ENCODE data around the gene ACOT9. TPM values are rescaled to one million over a fixed set of nuclear protein-coding genes. Genes with fewer than 3 reads are reported as not detected.

ACOT9 gene
- total and polyA plus RNA-seq, 4 donors, result 30.5 to 46.7 (median 45.1) TPM

DNA sequence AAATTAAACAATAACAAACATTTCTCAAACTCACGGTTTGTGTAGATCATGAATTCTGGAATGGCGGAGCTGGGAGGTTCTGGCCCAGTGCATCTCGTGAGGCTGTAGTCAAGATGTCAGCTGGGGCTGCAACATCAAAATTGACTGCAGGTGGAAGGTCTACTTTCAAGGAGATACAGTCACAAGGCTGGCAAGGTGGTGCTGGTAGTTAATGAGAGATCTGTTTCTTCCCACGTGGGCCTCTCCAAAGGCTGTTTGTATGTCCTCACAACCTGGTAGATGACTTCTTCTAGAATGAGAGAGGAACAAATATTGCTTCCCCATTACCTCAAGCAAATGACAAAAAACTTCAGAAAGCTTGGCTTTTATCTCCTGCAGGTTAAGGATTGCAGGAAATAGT, 83.7 kb downstream of the ACOT9 start:
- peaks cover 3 to 7% (median 6%) of the 10 kb centered on the region in 3 donors for H3K27me3 ChIP-seq (ENCODE audit: control insufficient read depth in 3 of 3, insufficient read depth in 3 of 3, low read length in 2 of 3)
- ATAC-seq (ENCODE audit: insufficient read depth, low FRiP score) (no peak), DNase-seq (no peak)
- no peak overlapping the region for H3K4me3 ChIP-seq
- H3K9ac ChIP-seq (ENCODE audit: insufficient read depth in 1 of 2, low read length in 2 of 2), result no peak overlapping the region
- no peak for TF ChIP-seq CTCF (IDR thresholded peaks at IDR 0.05; ENCODE audit: control extremely low read depth, extremely low read depth)
- H3K4me1 ChIP-seq (ENCODE audit: control insufficient read depth in 5 of 5, insufficient read depth in 5 of 5, low read length in 5 of 5), result peaks cover 0 to 2% (median 0%) of the 10 kb centered on the region in 5 donors
- H3K36me3 ChIP-seq (ENCODE audit: control insufficient read depth in 4 of 4, insufficient read depth in 4 of 4, low read length in 4 of 4), result no peaks in the 10 kb centered on the region
- no peak overlapping the region for H3K27ac ChIP-seq (ENCODE audit: low read depth in 1 of 2, low read length in 1 of 2)
- WGBS, 2 donors, result 80 to 84% methylated on average over 4 of the region's 4 CpGs
- no peaks in the 10 kb centered on the region for H3K9me3 ChIP-seq (ENCODE audit: control insufficient read depth in 4 of 4, insufficient read depth in 3 of 4, low read length in 3 of 4)

DNA sequence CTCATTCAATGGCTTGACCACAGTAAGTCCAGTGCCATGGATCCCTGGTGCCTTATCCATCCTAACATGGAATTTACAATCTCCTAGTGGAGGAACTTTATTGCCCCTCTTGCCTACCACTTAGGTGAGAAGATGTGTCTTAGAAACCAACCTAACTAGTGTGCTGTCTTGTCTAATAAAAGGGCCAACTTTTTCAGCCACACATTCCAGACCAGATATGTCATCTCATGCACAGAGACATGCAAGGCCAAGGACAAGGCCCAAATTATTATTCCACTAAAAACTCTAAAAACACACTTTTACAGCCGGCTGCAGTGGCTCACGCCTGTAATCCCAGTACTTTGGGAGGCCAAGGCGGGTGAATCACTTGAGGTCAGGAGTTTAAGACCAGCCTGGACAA, 86.4 kb downstream of the ACOT9 start:
- Histone ChIP-seq H3K36me3 (ENCODE audit: control insufficient read depth in 4 of 4, insufficient read depth in 4 of 4, low read length in 4 of 4) (no peaks in the 10 kb centered on the region), H3K9me3 (ENCODE audit: control insufficient read depth in 4 of 4, insufficient read depth in 3 of 4, low read length in 3 of 4) (no peaks in the 10 kb centered on the region), H3K4me1 (ENCODE audit: control insufficient read depth in 5 of 5, insufficient read depth in 5 of 5, low read length in 5 of 5) (peaks cover 0 to 2% (median 0%) of the 10 kb centered on the region in 5 donors), H3K27me3 (ENCODE audit: control insufficient read depth in 3 of 3, insufficient read depth in 3 of 3, low read length in 2 of 3) (peaks cover 0 to 6% (median 6%) of the 10 kb centered on the region in 3 donors), H3K9ac (ENCODE audit: insufficient read depth in 1 of 2, low read length in 2 of 2) (no peak overlapping the region), H3K4me3 (no peak overlapping the region), H3K27ac (ENCODE audit: low read depth in 1 of 2, low read length in 1 of 2) (no peak overlapping the region)
- WGBS, 2 donors, result 90 to 96% methylated on average over 3 of the region's 3 CpGs
- DNase-seq, result peak in 1 of 3 donors; percentile 25
- ATAC-seq (ENCODE audit: insufficient read depth, low FRiP score), result no peak
- TF ChIP-seq CTCF (IDR thresholded peaks at IDR 0.05; ENCODE audit: control extremely low read depth, extremely low read depth), result no peak

DNA sequence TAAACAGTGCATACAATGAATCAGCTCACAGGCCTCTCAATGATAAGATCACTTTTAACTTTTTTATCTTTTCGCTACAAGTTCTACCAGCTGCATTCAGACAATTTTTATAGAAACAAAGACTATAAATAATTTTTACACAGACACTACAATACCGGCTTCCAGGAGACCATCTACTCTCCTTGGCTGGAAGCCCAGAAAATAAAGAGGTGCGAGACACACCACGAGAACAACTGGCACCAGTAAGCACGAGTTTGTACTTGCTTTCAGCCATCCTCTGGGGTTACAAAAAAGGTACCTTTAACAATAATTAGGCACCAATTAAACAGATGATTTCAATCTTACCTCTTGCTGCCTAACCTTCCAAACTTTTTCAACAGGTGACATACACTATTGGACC, 87.0 kb downstream of the ACOT9 start:
- Histone ChIP-seq H3K36me3 (ENCODE audit: control insufficient read depth in 4 of 4, insufficient read depth in 4 of 4, low read length in 4 of 4) (no peaks in the 10 kb centered on the region), H3K4me3 (no peak overlapping the region), H3K9ac (ENCODE audit: insufficient read depth in 1 of 2, low read length in 2 of 2) (no peak overlapping the region), H3K4me1 (ENCODE audit: control insufficient read depth in 5 of 5, insufficient read depth in 5 of 5, low read length in 5 of 5) (peaks cover 0 to 2% (median 0%) of the 10 kb centered on the region in 5 donors), H3K27ac (ENCODE audit: low read depth in 1 of 2, low read length in 1 of 2) (no peak overlapping the region), H3K27me3 (ENCODE audit: control insufficient read depth in 3 of 3, insufficient read depth in 3 of 3, low read length in 2 of 3) (peaks cover 0 to 6% (median 5%) of the 10 kb centered on the region in 3 donors), H3K9me3 (ENCODE audit: control insufficient read depth in 4 of 4, insufficient read depth in 3 of 4, low read length in 3 of 4) (no peaks in the 10 kb centered on the region)
- DNase-seq (peak; percentile 46 to 67 (median 66)), ATAC-seq (ENCODE audit: insufficient read depth, low FRiP score) (no peak)
- 46 to 61% methylated on average over 5 of the region's 5 CpGs for WGBS, 2 donors
- TF ChIP-seq CTCF (IDR thresholded peaks at IDR 0.05; ENCODE audit: control extremely low read depth, extremely low read depth), result no peak

Small RNA genes lying within 50 kb of the gene (small RNA-seq; reads per million reads assigned to genes)
- not detected for gene RF00019 (ENCODE audit: low replicate concordance)

Other genes with a start within 250 kb of the ACOT9 start
- 100 to 1,000 TPM in 1 of 2 donors, 10 to 100 TPM in 1; 52.4 to 109 TPM for gene PRDX4, start 75.8 kb downstream of the ACOT9 start, total RNA-seq
- gene PRDX4, start 75.8 kb downstream of the ACOT9 start, polyA plus RNA-seq, result 100 to 1,000 TPM in 1 of 2 donors, 10 to 100 TPM in 1; 57.6 to 160 TPM
- gene SAT1, start 39.9 kb upstream of the ACOT9 start, total RNA-seq, result 100 to 1,000 TPM; 606 to 620 TPM
- 1,000 to 10,000 TPM; 1,806 to 2,339 TPM for gene SAT1, start 39.9 kb upstream of the ACOT9 start, polyA plus RNA-seq
- 10 to 100 TPM in 1 of 2 donors, 1 to 10 TPM in 1; 8.9 to 25.0 TPM for gene APOO, start 164.7 kb upstream of the ACOT9 start, total RNA-seq
- gene APOO, start 164.7 kb upstream of the ACOT9 start, polyA plus RNA-seq, result 10 to 100 TPM; 21.0 to 24.2 TPM
- gene CXorf58, start 164.7 kb upstream of the ACOT9 start, total RNA-seq, result under 1 TPM in 1 of 2 donors, not detected in 1; 0.15 TPM
- under 1 TPM; 0.12 to 0.15 TPM for gene CXorf58, start 164.7 kb upstream of the ACOT9 start, polyA plus RNA-seq

Measured in lung (tissue), 13 donors.